GM19372 (cell line): ENCODE measurements around the gene UCN3.
"Not testable (repeated sequence)": the region's sequence is repeated elsewhere in the genome, so short reads cannot be mapped to it uniquely, and the experiment has no call there.

Source experiments
- ATAC-seq: cut with Tn5 transposase; IDR thresholded peaks from one replicate; pipeline ENCODE4 v1.9.1; 2021; ENCODE audit warnings: mild to moderate bottlenecking, low read depth, moderate library complexity; ENCODE audit not compliant: unreplicated experiment

UCN3 gene

DNA sequence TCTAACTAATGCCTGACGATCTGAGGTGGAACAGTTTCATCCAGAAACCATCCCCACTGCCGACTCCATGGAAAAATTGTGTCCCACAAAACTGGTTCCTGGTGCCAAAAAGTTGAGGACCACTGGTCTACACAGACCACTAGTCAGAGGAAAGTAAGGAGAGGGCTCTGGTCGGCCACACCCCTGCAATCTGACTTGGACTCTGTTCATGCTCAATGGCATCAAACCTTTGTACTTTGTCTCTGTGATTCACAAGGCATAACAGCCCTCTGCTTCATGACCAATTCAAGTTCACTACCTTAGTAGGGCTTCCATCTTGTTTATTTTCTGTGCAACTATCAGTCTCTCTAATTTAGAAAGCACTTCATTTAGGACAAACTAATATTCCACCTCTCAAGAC is 38.0 kb downstream of the UCN3 start:
- ATAC-seq, result no peak

DNA sequence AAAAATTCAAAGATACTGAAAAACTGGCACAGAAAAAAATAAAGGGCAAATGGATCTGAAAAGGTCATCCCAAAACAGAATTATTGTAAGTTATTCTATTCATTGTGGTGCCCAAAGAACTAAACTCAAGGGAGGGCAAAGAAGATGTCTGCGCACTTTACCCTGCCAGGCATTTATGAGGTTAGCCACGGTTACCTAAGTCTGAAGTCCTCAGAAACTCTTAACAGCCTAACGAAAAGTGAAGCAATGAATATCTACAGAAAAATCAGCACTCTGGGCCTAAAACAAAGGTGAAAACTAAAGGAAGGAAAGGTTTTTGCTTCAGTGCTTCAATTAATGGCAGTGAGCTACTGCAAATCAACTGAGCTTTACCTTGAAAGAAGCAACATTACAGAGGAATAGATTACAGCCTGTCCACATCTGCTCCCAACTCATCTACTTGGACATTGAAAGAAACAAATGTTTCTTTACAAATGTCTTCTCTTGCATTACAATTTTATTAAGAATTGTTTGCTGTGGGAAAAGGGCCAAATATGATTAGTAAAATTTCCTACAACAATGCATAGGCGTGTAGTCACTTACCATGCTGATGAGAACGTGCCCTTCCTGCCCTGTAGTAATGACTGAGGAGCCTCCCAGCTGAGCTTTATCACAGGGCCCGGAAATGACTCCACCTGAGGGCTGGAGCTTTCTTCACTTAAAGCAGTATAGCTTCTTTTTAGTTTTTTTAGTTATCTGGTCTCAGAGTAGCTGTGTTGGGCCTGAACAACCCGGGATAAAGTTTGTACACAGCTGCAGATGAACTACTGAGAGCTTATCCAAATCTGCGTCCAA is 39.7 kb downstream of the UCN3 start, which contains the start of gene TUBAL3:
TSS of gene TUBAL3 (minus strand) at position 621 of the 834 bp plus-strand sequence. CDS start at position 585, 36 bp downstream.
- no peak for ATAC-seq

DNA sequence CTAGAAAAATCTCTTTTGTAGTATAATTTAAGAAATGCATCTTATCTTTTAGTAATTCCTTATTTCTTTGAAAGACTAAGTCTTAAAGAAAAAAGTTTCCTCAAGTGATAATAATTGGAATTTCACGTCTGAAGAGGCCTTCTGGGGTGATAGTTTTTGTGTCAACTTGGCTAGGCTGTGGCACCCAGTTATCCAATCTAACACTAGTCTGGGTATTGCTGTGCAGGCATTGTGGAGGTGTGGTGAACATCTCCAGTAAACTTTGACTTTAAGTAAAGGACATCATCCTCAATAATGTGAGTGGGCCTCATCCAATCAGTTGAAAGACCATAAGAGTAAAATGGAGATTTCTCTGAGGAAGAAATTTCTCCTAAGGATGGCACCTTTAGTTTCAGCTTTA is 42.2 kb downstream of the UCN3 start:
- ATAC-seq, result no peak

DNA sequence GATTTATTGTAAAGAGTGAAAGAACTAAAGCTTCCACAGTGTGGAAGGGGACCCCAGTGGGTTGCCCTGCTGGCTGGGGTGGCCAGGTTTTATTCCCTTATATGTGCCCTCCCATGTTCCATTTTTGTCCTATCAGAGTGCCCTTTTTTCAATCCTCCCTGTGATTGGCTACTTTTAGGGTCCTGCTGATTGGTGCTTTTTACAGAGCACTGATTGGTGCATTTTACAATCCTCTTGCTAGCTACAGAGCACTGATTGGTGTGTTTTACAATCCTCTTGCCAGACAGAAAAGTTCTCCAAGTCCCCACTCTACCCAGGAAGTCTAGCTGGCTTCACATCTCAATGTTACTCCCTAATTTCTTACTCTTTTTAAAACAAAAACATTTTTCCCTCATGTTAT is 46.0 kb downstream of the UCN3 start:
- ATAC-seq, result not testable (repeated sequence)

DNA sequence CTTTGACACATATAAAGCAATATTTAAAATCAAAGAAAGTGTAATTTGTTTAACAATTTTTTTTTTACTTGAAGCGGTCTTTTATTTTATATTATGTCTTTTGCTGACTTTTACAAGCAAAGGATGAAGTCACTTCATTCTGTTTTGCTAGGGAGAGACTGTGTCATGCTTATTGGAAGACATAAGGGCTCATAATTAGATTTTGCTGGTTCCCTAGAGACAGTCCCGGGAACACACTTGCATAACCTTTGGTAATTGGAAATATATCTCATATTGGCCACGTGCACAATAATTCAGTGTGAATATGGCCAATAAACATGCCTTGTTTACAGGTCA is 47.1 kb downstream of the UCN3 start:
- no peak for ATAC-seq

DNA sequence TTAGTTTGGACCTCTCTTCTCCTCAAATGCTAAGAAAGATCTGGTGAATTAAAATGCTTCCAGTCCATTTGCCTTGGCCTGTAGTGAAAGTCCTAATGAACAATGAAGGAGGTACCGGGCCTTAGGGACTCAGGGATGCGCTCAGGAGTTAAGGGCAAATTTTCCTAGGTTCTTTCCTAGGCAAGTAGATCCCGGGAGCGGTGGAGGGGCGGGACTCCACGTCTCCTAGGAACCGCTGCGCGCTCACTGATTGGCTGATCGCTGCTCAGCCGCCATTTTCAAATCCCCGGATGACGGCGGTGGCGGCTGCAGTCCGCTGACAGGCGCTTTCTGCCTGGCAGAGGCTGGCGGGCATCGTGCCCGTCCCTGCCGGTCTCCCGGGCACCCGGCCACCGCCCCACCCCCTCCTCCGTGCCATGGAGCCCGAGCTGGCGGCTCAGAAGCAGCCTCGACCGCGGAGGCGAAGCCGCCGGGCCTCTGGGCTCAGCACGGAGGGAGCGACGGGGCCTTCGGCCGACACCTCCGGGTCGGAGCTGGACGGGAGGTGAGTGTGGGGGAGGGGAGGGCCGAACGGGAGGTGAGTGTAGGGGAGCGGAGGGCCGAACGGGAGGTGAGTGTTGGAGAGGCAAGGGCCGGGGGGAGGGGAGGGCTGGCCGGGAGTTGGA is 47.6 kb downstream of the UCN3 start, which contains the start of gene NET1:
TSS of gene NET1 (plus strand) at position 281 of the 665 bp plus-strand sequence. CDS start at position 417, 136 bp downstream.
- peak; percentile 96 for ATAC-seq

DNA sequence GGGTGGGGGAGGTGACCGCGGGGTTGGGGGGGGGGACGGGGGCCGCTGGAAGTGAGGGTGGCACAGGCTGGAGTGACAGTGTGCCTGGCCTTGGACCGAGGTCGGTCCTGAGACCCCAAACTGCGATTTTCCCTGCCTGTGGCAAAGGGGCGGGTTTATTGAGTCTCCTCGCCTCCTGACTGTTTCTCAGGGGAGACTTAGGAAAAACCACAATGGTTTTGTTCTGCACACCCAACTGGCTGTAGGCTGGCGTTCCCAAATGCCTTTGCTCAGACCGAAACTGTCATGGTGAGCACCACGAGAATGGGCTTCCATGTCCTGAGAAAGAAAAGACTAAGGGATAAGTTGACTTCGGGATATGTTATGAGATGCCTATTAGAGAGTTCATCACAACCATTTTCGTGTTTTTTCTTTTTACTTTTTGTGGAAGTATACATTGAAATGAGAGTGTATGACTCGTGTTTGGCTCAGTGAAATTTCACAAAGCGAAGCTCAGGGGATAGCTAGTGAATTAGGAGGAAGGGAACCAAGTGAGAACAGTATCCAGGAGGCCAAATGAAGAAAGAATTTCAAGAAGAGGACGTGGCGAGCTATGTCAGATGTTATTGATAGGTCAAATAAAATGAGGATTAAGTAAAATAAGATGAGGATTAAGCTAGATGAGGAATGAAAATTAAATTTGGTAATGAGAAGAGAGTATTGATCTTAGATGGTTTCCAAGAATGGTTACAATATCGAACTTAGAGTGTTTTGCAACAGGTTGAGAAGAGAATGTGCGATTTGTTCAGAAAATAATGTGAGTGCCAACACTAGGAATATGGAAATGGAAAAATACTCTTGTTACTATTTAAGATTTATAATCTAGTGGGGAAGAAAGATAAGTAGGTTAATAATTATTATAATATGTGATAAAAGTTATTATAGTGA is 48.5 kb downstream of the UCN3 start:
- no peak for ATAC-seq

DNA sequence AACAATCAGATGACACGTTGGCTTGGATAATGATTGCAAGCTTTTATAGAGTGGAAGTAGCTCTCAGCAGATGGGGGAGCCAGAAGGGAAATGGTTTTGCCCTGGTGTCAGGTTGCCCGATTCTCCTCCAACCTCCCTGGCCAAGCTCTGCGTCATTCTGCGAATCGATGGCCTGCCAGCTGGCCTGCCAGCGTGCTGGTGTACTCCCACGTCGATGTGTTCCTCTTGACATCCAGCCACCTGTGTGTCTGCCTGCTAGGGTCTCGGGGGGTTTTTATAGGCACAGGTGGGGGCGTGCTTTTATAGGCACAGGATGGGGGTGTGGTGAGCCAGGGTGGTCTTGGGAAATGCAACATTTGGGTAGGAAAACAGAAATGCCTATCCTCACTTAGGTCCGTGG is 52.2 kb downstream of the UCN3 start:
- no peak for ATAC-seq

DNA sequence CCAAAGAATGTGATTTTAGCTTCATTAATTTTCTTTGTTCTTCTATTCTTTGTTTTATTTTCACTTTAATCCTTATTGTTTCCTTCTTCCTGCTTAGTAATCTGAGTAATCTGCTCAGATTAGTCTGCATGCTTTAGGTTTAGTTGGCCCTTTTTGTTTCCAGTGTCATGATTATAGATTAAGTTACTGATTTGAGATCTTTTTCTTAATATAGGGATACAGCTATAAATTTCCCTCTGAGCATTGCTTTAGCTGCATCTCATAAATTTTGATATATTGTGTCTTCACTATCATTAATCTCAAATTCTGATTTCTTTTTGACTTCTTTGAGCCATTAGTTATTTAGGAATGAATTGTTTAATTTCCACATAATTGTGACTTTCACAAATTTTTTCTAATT is 53.8 kb downstream of the UCN3 start:
- ATAC-seq, result no peak

DNA sequence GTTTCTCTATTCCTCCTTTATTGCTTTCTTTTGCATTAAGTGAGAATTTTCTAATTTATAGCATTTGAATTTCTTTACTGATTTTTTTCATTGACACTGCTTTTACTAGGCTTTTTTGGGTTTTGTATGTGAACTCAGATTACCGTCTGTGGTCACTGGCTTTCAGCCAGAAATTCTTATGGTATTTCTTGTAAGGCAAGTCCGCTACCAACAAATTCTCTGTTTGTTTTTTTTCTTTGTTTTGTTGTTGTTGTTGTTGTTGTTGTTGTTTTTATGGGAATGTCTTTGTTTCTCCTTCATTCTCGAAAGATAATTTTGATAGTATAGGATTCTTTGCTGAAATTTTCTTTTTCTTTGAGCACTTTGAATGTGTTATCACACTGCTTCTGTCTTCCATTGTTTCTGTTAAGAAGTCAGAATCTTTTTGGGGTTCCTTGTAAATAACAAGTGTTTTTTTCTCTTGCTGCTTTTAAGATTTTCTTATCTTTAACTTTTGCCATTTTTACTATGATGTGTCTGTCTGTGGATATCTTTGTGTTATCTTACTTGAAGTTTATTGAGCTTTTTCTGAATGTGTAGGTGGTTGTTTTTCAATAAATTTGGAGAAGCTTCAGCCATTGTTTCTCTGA is 54.8 kb downstream of the UCN3 start:
- no peak for ATAC-seq

DNA sequence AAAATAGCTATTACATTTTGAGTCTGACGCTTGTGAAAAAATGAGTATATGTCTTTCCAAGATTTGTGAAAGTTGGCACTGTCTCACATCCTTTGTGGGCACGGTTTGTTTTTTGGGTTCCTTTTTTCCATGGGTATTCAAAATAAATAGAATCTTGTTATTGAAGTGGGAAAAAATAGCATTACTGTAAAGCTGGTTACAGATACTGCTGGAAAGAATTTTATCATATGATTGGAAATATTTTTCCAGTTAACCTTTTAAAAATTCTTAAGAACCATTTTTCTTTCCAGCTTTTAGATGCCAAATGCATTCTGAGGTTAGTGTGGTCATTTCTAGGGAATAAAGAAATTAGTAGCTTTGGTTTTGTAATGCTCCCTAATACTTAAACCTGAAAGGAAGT is 59.0 kb downstream of the UCN3 start:
- ATAC-seq, result no peak
